Activated CD4-positive, alpha-beta T cell treated with anti-CD3 and anti-CD28 coated beads for 36 hours (primary cell): ENCODE data around the gene HORMAD2. TPM values are rescaled to one million over a fixed set of nuclear protein-coding genes. Genes with fewer than 3 reads are reported as not detected.
A peak's percentile ranks its signal among the peaks of the same experiment; 100 is the strongest.
"Not testable (repeated sequence)": the region's sequence is repeated elsewhere in the genome, so short reads cannot be mapped to it uniquely, and the experiment has no call there.

Source experiments
- ATAC-seq: fragments of 200-7000 bp; cut with Tn5 transposase; one replicate; pipeline ENCODE4 v1.10.0; 2021; ENCODE audit warnings: mild to moderate bottlenecking, moderate library complexity
- CTCF ChIA-PET: fragments of 350-600 bp; sonication (Branson Sonifier 250); formaldehyde crosslinking; loops from one replicate; lab custom pipeline; 2021; ENCODE audit warnings: antibody characterized with exemption; lab: Charles Lee
- POLR2A ChIA-PET: fragments of 350-600 bp; sonication (Branson Sonifier 250); formaldehyde crosslinking; loops from one replicate; lab custom pipeline; 2021; ENCODE audit warnings: antibody characterized with exemption, inconsistent platforms; lab: Charles Lee
- DNase-seq: peaks from one replicate; pipeline ENCODE4 v3.0.0-alpha.2; 2020
- H3K27ac Mint-ChIP-seq: one replicate; pipeline ENCODE4 v1.8.0; 2021; ENCODE audit warnings: mixed read lengths
- H3K27me3 Mint-ChIP-seq: one replicate; pipeline ENCODE4 v1.8.0; 2021; ENCODE audit warnings: mixed read lengths
- H3K36me3 Mint-ChIP-seq: one replicate; pipeline ENCODE4 v1.8.0; 2021; ENCODE audit warnings: low read depth, mixed read lengths
- H3K4me1 Mint-ChIP-seq: one replicate; pipeline ENCODE4 v1.8.0; 2021; ENCODE audit warnings: mixed read lengths
- H3K4me3 Mint-ChIP-seq: one replicate; pipeline ENCODE4 v1.8.0; 2021; ENCODE audit warnings: mild to moderate bottlenecking, moderate library complexity, mixed read lengths
- H3K9me3 Mint-ChIP-seq: one replicate; pipeline ENCODE4 v1.8.0; 2021; ENCODE audit warnings: low read depth, mixed read lengths
- intact Hi-C, 2 experiments: fragments of 100-400 bp; cut with DNase I in 1 of 2; cut with micrococcal nuclease in 1 of 2; formaldehyde crosslinking; loops; one replicate each; pipeline versions ENCODE4 v1.14.2 to v1.15.1; 2022 to 2024; cut with DNase I, micrococcal nuclease
- total RNA-seq, 2 experiments: library from RNA; stranded (reverse); gene quantifications; one replicate each; pipeline ENCODE4 v1.2.3, GENCODE V29; 2021

HORMAD2 gene
- total RNA-seq, 2 experiments from 2014 or later, result not detected

GRCh38 chr22:30080805-30081204 lies 541 bp downstream of the HORMAD2 start:
- Mint-ChIP-seq H3K9me3 (no peaks in the 10 kb centered on the region), H3K4me3 (no peak overlapping the region), H3K4me1 (peaks cover 14% of the 10 kb centered on the region), H3K36me3 (no peaks in the 10 kb centered on the region), H3K27ac (no peak overlapping the region), H3K27me3 (peaks cover 3% of the 10 kb centered on the region)
- ATAC-seq (no peak), DNase-seq (no peak)
- POLR2A ChIA-PET, result no interaction called here
- intact Hi-C loops, result loop anchor here in 1 of 2 experiments (10.0 kb wide), 3 partner anchors 246 to 356 kb away; partner anchors contain the start of genes ASCC2, CABP7, UQCR10 and ZMAT5
- CTCF ChIA-PET, result no interaction called here

- Mint-ChIP-seq H3K27ac (no peak overlapping the region), H3K4me3 (no peak overlapping the region), H3K36me3 (no peaks in the 10 kb centered on the region), H3K9me3 (no peaks in the 10 kb centered on the region), H3K4me1 (peaks cover 7% of the 10 kb centered on the region), H3K27me3 (peaks cover 2% of the 10 kb centered on the region)
- ChIA-PET CTCF (interaction anchor here (0.6 to 1.3 kb wide), 3 partner anchors 81 to 576 kb away, joined by 3 read pairs; no protein-coding TSS in a partner anchor), POLR2A (no interaction called here)
- intact Hi-C loops, result loop anchor here in 1 of 2 experiments (5.0 to 10.0 kb wide), 4 partner anchors 79 to 362 kb away; partner anchors contain the start of genes ASCC2, CABP7, UQCR10 and ZMAT5
- DNase-seq (no peak), ATAC-seq (no peak)
Measured at GRCh38 chr22:30086496-30086895, 6.2 kb downstream of the HORMAD2 start.

GRCh38 chr22:30087037-30087436 lies 6.8 kb downstream of the HORMAD2 start:
- ATAC-seq, H3K9me3 Mint-ChIP-seq, H3K36me3 Mint-ChIP-seq, H3K4me3 Mint-ChIP-seq, H3K4me1 Mint-ChIP-seq, DNase-seq, H3K27ac Mint-ChIP-seq, H3K27me3 Mint-ChIP-seq, POLR2A ChIA-PET: not testable (repeated sequence)
- CTCF ChIA-PET, result interaction anchor here (0.6 to 4.6 kb wide), 3 partner anchors 10 to 321 kb away, joined by 3 to 33 read pairs (median 3); no protein-coding TSS in a partner anchor
- intact Hi-C loops, result loop anchor here in 1 of 2 experiments (5.0 to 10.0 kb wide), 4 partner anchors 80 to 362 kb away; partner anchors contain the start of genes ASCC2, CABP7, UQCR10 and ZMAT5

- Mint-ChIP-seq H3K27ac (no peak overlapping the region), H3K36me3 (no peaks in the 10 kb centered on the region), H3K9me3 (no peaks in the 10 kb centered on the region), H3K4me1 (peaks cover 7% of the 10 kb centered on the region), H3K4me3 (no peak overlapping the region), H3K27me3 (peaks cover 2% of the 10 kb centered on the region)
- POLR2A ChIA-PET, result no interaction called here
- intact Hi-C loops, result loop anchor here in 1 of 2 experiments (2.0 to 10.0 kb wide), 6 partner anchors 80 to 497 kb away; partner anchors contain the start of genes ASCC2, CABP7, UQCR10 and ZMAT5
- peak; percentile 16 for ATAC-seq
- no peak for DNase-seq
- CTCF ChIA-PET, result interaction anchor here (0.6 to 4.6 kb wide), 3 partner anchors 10 to 321 kb away, joined by 3 to 33 read pairs (median 11); no protein-coding TSS in a partner anchor
Measured at GRCh38 chr22:30087611-30088010, 7.3 kb downstream of the HORMAD2 start.

- no peak for DNase-seq
- ChIA-PET POLR2A (no interaction called here), CTCF (interaction anchor here (0.5 to 4.6 kb wide), 33 partner anchors 10 to 651 kb away, joined by 3 to 33 read pairs (median 3); no protein-coding TSS in a partner anchor)
- Mint-ChIP-seq H3K27me3 (peaks cover 4% of the 10 kb centered on the region), H3K4me3 (no peak overlapping the region), H3K36me3 (no peaks in the 10 kb centered on the region), H3K27ac (no peak overlapping the region), H3K9me3 (no peaks in the 10 kb centered on the region), H3K4me1 (peaks cover 7% of the 10 kb centered on the region)
- intact Hi-C loops, result loop anchor here in 1 of 2 experiments (2.0 to 10.0 kb wide), 6 partner anchors 81 to 498 kb away; partner anchors contain the start of genes ASCC2, CABP7, UQCR10 and ZMAT5
- ATAC-seq, result no peak
Measured at GRCh38 chr22:30088468-30088867, 8.2 kb downstream of the HORMAD2 start.

GRCh38 chr22:30089655-30089974 lies 9.4 kb downstream of the HORMAD2 start:
- no peak overlapping the region for H3K4me3 Mint-ChIP-seq
- ChIA-PET POLR2A (no interaction called here), CTCF (interaction anchor here (1.2 to 4.6 kb wide), 4 partner anchors 9 to 220 kb away, joined by 3 to 33 read pairs (median 12); no protein-coding TSS in a partner anchor)
- DNase-seq (no peak), ATAC-seq (no peak)
- H3K27me3 Mint-ChIP-seq, result peaks cover 4% of the 10 kb centered on the region
- intact Hi-C loops, result loop anchor here in 1 of 2 experiments (1.0 to 10.0 kb wide), 7 partner anchors 82 to 499 kb away; partner anchors contain the start of genes ASCC2, CABP7, UQCR10 and ZMAT5
- no peak overlapping the region for H3K27ac Mint-ChIP-seq
- H3K36me3 Mint-ChIP-seq, result no peaks in the 10 kb centered on the region
- no peaks in the 10 kb centered on the region for H3K9me3 Mint-ChIP-seq
- peaks cover 7% of the 10 kb centered on the region for H3K4me1 Mint-ChIP-seq

GRCh38 chr22:30092686-30093085 lies 12.4 kb downstream of the HORMAD2 start:
- intact Hi-C loops, result no loop called here

GRCh38 chr22:30094804-30095203 lies 14.5 kb downstream of the HORMAD2 start:
- Mint-ChIP-seq H3K27me3 (peaks cover 4% of the 10 kb centered on the region), H3K4me1 (no peaks in the 10 kb centered on the region), H3K36me3 (no peaks in the 10 kb centered on the region), H3K9me3 (no peaks in the 10 kb centered on the region), H3K27ac (no peak overlapping the region), H3K4me3 (no peak overlapping the region)
- ATAC-seq, result no peak
- CTCF ChIA-PET, result no interaction called here
- DNase-seq, result no peak
- intact Hi-C loops, result no loop called here
- POLR2A ChIA-PET, result no interaction called here

More at GRCh38 chr22:30092686-30093085, 12.4 kb downstream of the HORMAD2 start:
- Mint-ChIP-seq H3K9me3 (no peaks in the 10 kb centered on the region), H3K36me3 (no peaks in the 10 kb centered on the region), H3K4me3 (no peak overlapping the region), H3K27ac (no peak overlapping the region), H3K27me3 (peaks cover 4% of the 10 kb centered on the region), H3K4me1 (no peaks in the 10 kb centered on the region)
- CTCF ChIA-PET, result interaction anchor here (0.5 kb wide), 1 partner anchor 635 kb away, joined by 3 read pairs; no protein-coding TSS in a partner anchor
- no peak for ATAC-seq
- POLR2A ChIA-PET, result no interaction called here
- no peak for DNase-seq

- H3K27ac Mint-ChIP-seq, result no peak overlapping the region
- intact Hi-C loops, result no loop called here
- no peak overlapping the region for H3K4me3 Mint-ChIP-seq
- H3K4me1 Mint-ChIP-seq, result peaks cover 17% of the 10 kb centered on the region
- POLR2A ChIA-PET, result no interaction called here
- no peaks in the 10 kb centered on the region for H3K36me3 Mint-ChIP-seq
- DNase-seq (no peak), ATAC-seq (no peak)
- CTCF ChIA-PET, result interaction anchor here (1.0 to 4.0 kb wide), 4 partner anchors 8 to 190 kb away, joined by 3 to 16 read pairs (median 8); no protein-coding TSS in a partner anchor
- no peaks in the 10 kb centered on the region for H3K9me3 Mint-ChIP-seq
- no peaks in the 10 kb centered on the region for H3K27me3 Mint-ChIP-seq
Measured at GRCh38 chr22:30097861-30098260, 17.6 kb downstream of the HORMAD2 start.

GRCh38 chr22:30100770-30101169 lies 20.5 kb downstream of the HORMAD2 start:
- H3K36me3 Mint-ChIP-seq, DNase-seq, POLR2A ChIA-PET, H3K27me3 Mint-ChIP-seq, H3K9me3 Mint-ChIP-seq, ATAC-seq, H3K4me3 Mint-ChIP-seq: not testable (repeated sequence)
- Mint-ChIP-seq H3K27ac (peak overlapping the region; percentile 35), H3K4me1 (peaks cover 37% of the 10 kb centered on the region)
- intact Hi-C loops, result loop anchor here in 1 of 2 experiments (10.0 kb wide), 1 partner anchor 384 kb away; no protein-coding TSS in a partner anchor
- CTCF ChIA-PET, result interaction anchor here (1.2 kb wide), 1 partner anchor 85 kb away, joined by 3 read pairs; no protein-coding TSS in a partner anchor

GRCh38 chr22:30104501-30105156 lies 24.4 kb downstream of the HORMAD2 start:
- intact Hi-C loops, result loop anchor here (5.0 to 10.0 kb wide), 3 partner anchors 73 to 380 kb away; no protein-coding TSS in a partner anchor
- ATAC-seq, result peak; percentile 81
- no peak for DNase-seq
- ChIA-PET POLR2A (interaction anchor here (0.7 kb wide), 1 partner anchor 151 kb away, joined by 3 read pairs; no protein-coding TSS in a partner anchor), CTCF (interaction anchor here (0.5 to 7.7 kb wide), 9 partner anchors 16 to 479 kb away, joined by 3 to 60 read pairs (median 5); partner anchors contain the start of gene CASTOR1)
- H3K27ac Mint-ChIP-seq, result peak overlapping the region; percentile 44
- peaks cover 43% of the 10 kb centered on the region for H3K4me1 Mint-ChIP-seq
- no peak overlapping the region for H3K4me3 Mint-ChIP-seq
- H3K36me3 Mint-ChIP-seq, result no peaks in the 10 kb centered on the region
- no peaks in the 10 kb centered on the region for H3K9me3 Mint-ChIP-seq
- no peaks in the 10 kb centered on the region for H3K27me3 Mint-ChIP-seq
